WTC11 (cell line): Measurements from ENCODE around the gene RLN3.

ENCODE experiments used
- CTCF ChIP-seq: fragments of 200-600 bp; IDR thresholded peaks from 2 replicates; pipeline ENCODE4 v1.8.0; 2022; ENCODE audit warnings: antibody characterized with exemption
- E2F4 ChIP-seq: sonication (generic); formaldehyde crosslinking; IDR thresholded peaks from 2 replicates; pipeline ENCODE4 v1.8.1; 2022; ENCODE audit warnings: low read depth, mild to moderate bottlenecking, moderate library complexity, missing genetic modification reagents, borderline replicate concordance
- FOXP1 ChIP-seq: sonication (generic); formaldehyde crosslinking; IDR thresholded peaks from 2 replicates; pipeline ENCODE4 v1.8.0; 2022; ENCODE audit warnings: missing genetic modification reagents, mild to moderate bottlenecking, moderate library complexity, borderline replicate concordance
- ZNF425 ChIP-seq: fragments of 250-450 bp; sonication (Bioruptor Pico); conservative IDR thresholded peaks from 2 replicates; pipeline ENCODE4 v1.9.0; 2021; ENCODE audit warnings: mild to moderate bottlenecking
- TF ChIP-seq, protein P1 (sequence below): sonication (generic); formaldehyde crosslinking; IDR thresholded peaks from 2 replicates; pipeline ENCODE4 v1.8.0; 2022; ENCODE audit warnings: missing genetic modification reagents

DNA sequence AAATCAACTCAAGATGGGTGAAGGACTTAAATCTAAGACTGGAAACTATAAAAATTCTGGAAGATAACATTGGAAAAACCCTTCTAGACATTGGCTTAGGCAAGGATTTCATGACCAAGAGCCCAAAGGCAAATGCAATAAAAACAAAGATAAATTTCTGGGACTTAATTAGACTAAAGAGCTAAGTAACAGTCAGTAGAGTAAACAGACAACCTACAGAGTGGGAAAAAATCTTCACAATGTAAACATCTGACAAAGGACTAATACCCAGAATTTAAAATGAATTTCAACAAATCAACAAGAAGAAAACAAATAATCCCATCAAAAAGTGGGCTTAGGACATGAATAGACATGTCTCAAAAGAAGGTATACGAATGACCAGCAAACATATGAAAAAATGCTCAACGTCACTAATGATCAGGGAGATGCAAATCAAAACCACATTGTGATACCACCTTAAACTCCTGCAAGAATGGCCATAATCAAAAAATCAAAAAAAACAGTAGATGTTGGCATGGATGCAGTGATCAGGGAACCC, 15.5 kb upstream of the RLN3 start:
- TF ChIP-seq CTCF: no peak
- TF ChIP-seq ZNF425: no peak
- TF ChIP-seq E2F4 (CRISPR knock-in tag): no peak
- no peak for TF ChIP-seq FOXP1
- TF ChIP-seq, protein P1, sequence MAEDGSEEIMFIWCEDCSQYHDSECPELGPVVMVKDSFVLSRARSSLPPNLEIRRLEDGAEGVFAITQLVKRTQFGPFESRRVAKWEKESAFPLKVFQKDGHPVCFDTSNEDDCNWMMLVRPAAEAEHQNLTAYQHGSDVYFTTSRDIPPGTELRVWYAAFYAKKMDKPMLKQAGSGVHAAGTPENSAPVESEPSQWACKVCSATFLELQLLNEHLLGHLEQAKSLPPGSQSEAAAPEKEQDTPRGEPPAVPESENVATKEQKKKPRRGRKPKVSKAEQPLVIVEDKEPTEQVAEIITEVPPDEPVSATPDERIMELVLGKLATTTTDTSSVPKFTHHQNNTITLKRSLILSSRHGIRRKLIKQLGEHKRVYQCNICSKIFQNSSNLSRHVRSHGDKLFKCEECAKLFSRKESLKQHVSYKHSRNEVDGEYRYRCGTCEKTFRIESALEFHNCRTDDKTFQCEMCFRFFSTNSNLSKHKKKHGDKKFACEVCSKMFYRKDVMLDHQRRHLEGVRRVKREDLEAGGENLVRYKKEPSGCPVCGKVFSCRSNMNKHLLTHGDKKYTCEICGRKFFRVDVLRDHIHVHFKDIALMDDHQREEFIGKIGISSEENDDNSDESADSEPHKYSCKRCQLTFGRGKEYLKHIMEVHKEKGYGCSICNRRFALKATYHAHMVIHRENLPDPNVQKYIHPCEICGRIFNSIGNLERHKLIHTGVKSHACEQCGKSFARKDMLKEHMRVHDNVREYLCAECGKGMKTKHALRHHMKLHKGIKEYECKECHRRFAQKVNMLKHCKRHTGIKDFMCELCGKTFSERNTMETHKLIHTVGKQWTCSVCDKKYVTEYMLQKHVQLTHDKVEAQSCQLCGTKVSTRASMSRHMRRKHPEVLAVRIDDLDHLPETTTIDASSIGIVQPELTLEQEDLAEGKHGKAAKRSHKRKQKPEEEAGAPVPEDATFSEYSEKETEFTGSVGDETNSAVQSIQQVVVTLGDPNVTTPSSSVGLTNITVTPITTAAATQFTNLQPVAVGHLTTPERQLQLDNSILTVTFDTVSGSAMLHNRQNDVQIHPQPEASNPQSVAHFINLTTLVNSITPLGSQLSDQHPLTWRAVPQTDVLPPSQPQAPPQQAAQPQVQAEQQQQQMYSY (CRISPR knock-in tag): no peak
